ENCODE measurements around the gene WSB2.

DNA sequence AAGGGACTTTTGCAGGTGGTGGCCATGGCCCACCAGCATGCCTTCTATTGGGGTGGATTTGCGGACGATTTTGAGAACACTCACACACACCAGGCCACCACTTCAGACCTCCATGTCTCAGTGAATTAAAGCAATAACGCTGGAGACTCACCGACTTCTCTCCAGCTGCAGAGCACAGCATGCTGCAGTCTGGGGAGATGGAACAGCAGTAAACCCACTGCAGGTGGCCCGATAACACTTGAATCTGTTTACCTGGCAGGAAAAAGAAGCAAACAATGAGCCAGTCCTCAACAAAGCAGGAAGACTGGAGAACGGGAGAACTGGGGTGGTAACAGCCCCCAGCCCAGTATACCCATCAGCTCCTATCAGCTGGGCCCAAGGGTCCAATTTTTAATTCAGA is 22.8 kb downstream of the WSB2 start:
- TF ChIP-seq, protein P1, sequence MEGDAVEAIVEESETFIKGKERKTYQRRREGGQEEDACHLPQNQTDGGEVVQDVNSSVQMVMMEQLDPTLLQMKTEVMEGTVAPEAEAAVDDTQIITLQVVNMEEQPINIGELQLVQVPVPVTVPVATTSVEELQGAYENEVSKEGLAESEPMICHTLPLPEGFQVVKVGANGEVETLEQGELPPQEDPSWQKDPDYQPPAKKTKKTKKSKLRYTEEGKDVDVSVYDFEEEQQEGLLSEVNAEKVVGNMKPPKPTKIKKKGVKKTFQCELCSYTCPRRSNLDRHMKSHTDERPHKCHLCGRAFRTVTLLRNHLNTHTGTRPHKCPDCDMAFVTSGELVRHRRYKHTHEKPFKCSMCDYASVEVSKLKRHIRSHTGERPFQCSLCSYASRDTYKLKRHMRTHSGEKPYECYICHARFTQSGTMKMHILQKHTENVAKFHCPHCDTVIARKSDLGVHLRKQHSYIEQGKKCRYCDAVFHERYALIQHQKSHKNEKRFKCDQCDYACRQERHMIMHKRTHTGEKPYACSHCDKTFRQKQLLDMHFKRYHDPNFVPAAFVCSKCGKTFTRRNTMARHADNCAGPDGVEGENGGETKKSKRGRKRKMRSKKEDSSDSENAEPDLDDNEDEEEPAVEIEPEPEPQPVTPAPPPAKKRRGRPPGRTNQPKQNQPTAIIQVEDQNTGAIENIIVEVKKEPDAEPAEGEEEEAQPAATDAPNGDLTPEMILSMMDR (IDR thresholded peaks at IDR 0.05): no peak
- no peak for TF ChIP-seq ZFX (IDR thresholded peaks at IDR 0.05; ENCODE audit: borderline replicate concordance)
